Neural cell (in vitro differentiated cells): Measurements from ENCODE around the gene CLEC10A.

Experiments used
- EP300 ChIP-seq: fragments of 450-650 bp; conservative IDR thresholded peaks from 2 replicates; pipeline ENCODE4 v1.6.1; 2014; ENCODE audit warnings: antibody characterized with exemption, mild to moderate bottlenecking, moderate library complexity; ENCODE audit not compliant: poor library complexity, severe bottlenecking
- MXI1 ChIP-seq: fragments of 450-650 bp; conservative IDR thresholded peaks from 2 replicates; pipeline ENCODE4 v1.6.1; 2014; ENCODE audit warnings: antibody characterized with exemption, mild to moderate bottlenecking; ENCODE audit not compliant: poor library complexity, severe bottlenecking
- RAD21 ChIP-seq: fragments of 450-650 bp; conservative IDR thresholded peaks from 2 replicates; pipeline ENCODE4 v1.6.1; 2014; ENCODE audit warnings: antibody characterized with exemption, mild to moderate bottlenecking, moderate library complexity
- SMC3 ChIP-seq: fragments of 450-650 bp; conservative IDR thresholded peaks from 2 replicates; pipeline ENCODE4 v1.6.1; 2014; ENCODE audit warnings: antibody characterized with exemption, mild to moderate bottlenecking, moderate library complexity; ENCODE audit not compliant: poor library complexity
- TAF1 ChIP-seq: IDR thresholded peaks from 2 replicates; pipeline ENCODE4 v1.6.1; 2012; ENCODE audit warnings: low read depth
- TF ChIP-seq, protein P1 (sequence below): fragments of 450-650 bp; IDR thresholded peaks from 2 replicates; pipeline ENCODE4 v1.5.1; 2014; ENCODE audit warnings: antibody characterized with exemption, mild to moderate bottlenecking, moderate library complexity; ENCODE audit not compliant: poor library complexity, severe bottlenecking

- no peak for TF ChIP-seq EP300
- TF ChIP-seq MXI1, result no peak
- TF ChIP-seq, protein P1, sequence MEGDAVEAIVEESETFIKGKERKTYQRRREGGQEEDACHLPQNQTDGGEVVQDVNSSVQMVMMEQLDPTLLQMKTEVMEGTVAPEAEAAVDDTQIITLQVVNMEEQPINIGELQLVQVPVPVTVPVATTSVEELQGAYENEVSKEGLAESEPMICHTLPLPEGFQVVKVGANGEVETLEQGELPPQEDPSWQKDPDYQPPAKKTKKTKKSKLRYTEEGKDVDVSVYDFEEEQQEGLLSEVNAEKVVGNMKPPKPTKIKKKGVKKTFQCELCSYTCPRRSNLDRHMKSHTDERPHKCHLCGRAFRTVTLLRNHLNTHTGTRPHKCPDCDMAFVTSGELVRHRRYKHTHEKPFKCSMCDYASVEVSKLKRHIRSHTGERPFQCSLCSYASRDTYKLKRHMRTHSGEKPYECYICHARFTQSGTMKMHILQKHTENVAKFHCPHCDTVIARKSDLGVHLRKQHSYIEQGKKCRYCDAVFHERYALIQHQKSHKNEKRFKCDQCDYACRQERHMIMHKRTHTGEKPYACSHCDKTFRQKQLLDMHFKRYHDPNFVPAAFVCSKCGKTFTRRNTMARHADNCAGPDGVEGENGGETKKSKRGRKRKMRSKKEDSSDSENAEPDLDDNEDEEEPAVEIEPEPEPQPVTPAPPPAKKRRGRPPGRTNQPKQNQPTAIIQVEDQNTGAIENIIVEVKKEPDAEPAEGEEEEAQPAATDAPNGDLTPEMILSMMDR, result no peak
- no peak for TF ChIP-seq TAF1
- no peak for TF ChIP-seq RAD21
- no peak for TF ChIP-seq SMC3
These were observed 36.9 kb downstream of the CLEC10A start for GRCh38 chr17:7043182-7043496.
